ENCODE data around the gene DNAL4.

The DNAL4 gene

DNA sequence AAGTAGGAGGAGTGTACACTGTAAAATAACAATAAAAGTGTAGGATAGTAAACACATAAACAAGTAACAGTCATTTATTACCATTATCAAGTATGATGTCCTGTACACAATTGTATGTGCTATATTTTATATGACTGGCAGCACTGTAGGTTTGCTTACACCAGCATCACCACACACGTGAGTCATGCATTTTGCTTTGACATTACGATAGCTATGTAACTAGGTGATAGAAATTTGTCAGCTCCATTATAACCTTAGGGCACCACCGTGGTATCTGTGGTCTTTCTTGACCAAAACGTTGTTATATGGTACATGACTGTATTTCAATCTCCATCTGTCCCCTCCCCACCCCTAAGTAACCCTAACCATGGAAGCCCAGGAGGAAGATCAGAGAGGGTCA lies 1.1 kb downstream of the DNAL4 start:
- Histone ChIP-seq H3K27me3 (ENCODE audit: control insufficient read depth in 5 of 5, insufficient read depth in 4 of 5, low read length in 5 of 5) (peaks cover 0 to 6% (median 0%) of the 10 kb centered on the region in 5 donors), H3K27ac (ENCODE audit: low read depth, low read length) (peak overlapping the region; percentile 67), H3K36me3 (ENCODE audit: control insufficient read depth in 5 of 5, insufficient read depth in 5 of 5, low read length in 5 of 5) (peaks cover 0 to 14% (median 8%) of the 10 kb centered on the region in 5 donors), H3K9me3 (ENCODE audit: control insufficient read depth in 5 of 5, low read length in 5 of 5) (no peaks in the 10 kb centered on the region), H3K4me1 (ENCODE audit: control insufficient read depth in 5 of 5, insufficient read depth in 5 of 5, low read length in 5 of 5) (peaks cover 7 to 29% (median 24%) of the 10 kb centered on the region in 5 donors), H3K4me3 (ENCODE audit: low read depth in 1 of 5, low read length in 5 of 5) (peak overlapping the region; percentile 74 to 95 (median 83)), H3K9ac (ENCODE audit: low read length in 5 of 5) (peak overlapping the region in 4 of 5 donors; percentile 56 to 88 (median 81))

GRCh38 chr22:38789606-38790005 lies 4.3 kb downstream of the DNAL4 start:
- H3K4me1 ChIP-seq (ENCODE audit: control insufficient read depth in 5 of 5, insufficient read depth in 5 of 5, low read length in 5 of 5) = peaks cover 7 to 30% (median 26%) of the 10 kb centered on the region in 5 donors
- no peak overlapping the region for H3K9ac ChIP-seq (ENCODE audit: low read length in 5 of 5)

DNA sequence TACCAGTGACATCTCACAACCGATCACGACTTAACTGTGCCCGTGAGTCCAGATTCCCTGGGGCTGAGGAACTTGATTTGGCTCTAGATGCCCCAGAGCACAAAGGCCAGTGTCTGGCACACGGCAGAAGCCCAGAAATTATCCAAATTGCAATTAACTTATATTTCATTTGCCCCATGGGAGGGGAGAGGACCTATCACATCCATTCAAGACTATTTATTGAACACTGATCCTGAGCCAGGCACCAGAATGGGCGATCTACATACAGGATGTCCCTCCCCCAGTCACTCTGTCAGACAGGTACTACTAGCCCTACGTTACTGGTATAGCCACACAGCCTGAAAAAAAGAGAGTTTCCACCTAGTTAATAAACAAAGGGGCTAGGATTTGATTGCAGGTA lies 5.1 kb downstream of the DNAL4 start:
- H3K27me3 ChIP-seq (ENCODE audit: control insufficient read depth in 5 of 5, insufficient read depth in 4 of 5, low read length in 5 of 5) = no peaks in the 10 kb centered on the region
- no peak overlapping the region for H3K4me3 ChIP-seq (ENCODE audit: low read depth in 1 of 5, low read length in 5 of 5)
- peaks cover 5 to 26% (median 22%) of the 10 kb centered on the region in 5 donors for H3K4me1 ChIP-seq (ENCODE audit: control insufficient read depth in 5 of 5, insufficient read depth in 5 of 5, low read length in 5 of 5)
- peak overlapping the region in 2 of 5 donors; percentile 3 to 38 for H3K9ac ChIP-seq (ENCODE audit: low read length in 5 of 5)
- peaks cover 0 to 16% (median 8%) of the 10 kb centered on the region in 5 donors for H3K36me3 ChIP-seq (ENCODE audit: control insufficient read depth in 5 of 5, insufficient read depth in 5 of 5, low read length in 5 of 5)
- H3K9me3 ChIP-seq (ENCODE audit: control insufficient read depth in 5 of 5, low read length in 5 of 5) = no peaks in the 10 kb centered on the region
- H3K27ac ChIP-seq (ENCODE audit: low read depth, low read length) = peak overlapping the region; percentile 78

More at GRCh38 chr22:38789606-38790005, 4.3 kb downstream of the DNAL4 start:
- peaks cover 0 to 16% (median 8%) of the 10 kb centered on the region in 5 donors for H3K36me3 ChIP-seq (ENCODE audit: control insufficient read depth in 5 of 5, insufficient read depth in 5 of 5, low read length in 5 of 5)
- no peak overlapping the region for H3K4me3 ChIP-seq (ENCODE audit: low read depth in 1 of 5, low read length in 5 of 5)
- H3K9me3 ChIP-seq (ENCODE audit: control insufficient read depth in 5 of 5, low read length in 5 of 5) = no peaks in the 10 kb centered on the region
- H3K27me3 ChIP-seq (ENCODE audit: control insufficient read depth in 5 of 5, insufficient read depth in 4 of 5, low read length in 5 of 5) = no peaks in the 10 kb centered on the region
- H3K27ac ChIP-seq (ENCODE audit: low read depth, low read length) = no peak overlapping the region

DNA sequence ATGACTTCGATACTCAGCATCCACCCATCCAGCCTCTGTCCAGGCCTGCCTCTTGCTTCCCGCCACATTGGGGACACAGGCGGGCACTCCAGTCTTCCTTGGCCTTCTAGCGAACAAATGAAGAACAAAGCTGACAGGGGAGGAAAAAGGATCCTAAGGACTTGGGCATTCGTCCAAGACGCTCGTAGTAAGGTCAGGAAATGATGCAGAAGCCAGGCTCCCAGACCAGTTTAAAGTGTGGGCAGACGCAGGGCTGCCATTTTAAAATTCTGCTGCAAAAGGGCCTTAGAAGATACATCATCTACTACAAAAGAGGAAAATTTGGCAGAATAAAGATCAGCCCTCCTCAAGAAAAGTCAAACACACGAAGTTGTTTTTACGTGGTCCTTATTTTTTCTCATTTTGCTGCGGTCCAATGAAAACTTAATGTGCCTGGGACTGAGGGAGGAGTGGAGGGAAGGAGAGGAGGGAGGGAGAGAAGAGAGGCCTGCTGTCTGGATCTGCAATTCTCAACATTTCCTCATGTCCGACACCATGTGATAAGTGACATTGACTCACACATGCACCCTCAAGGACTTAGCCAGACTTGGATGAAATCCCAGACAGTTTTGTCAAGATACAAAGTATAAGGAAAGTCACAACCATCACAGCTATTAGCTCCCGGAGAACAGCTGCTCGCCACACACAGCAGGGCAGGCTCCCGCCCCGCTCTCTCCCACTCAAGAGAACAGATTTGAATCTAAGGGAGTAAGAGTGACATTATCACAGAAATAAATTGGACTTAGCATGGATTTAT lies 5.7 kb downstream of the DNAL4 start:
- Histone ChIP-seq H3K4me1 (ENCODE audit: control insufficient read depth in 5 of 5, insufficient read depth in 5 of 5, low read length in 5 of 5) (peaks cover 4 to 22% (median 18%) of the 10 kb centered on the region in 5 donors), H3K27ac (ENCODE audit: low read depth, low read length) (peak overlapping the region; percentile 78), H3K9ac (ENCODE audit: low read length in 5 of 5) (peak overlapping the region in 3 of 5 donors; percentile 3 to 38 (median 21)), H3K9me3 (ENCODE audit: control insufficient read depth in 5 of 5, low read length in 5 of 5) (no peaks in the 10 kb centered on the region), H3K4me3 (ENCODE audit: low read depth in 1 of 5, low read length in 5 of 5) (peak overlapping the region in 1 of 5 donors; percentile 4), H3K36me3 (ENCODE audit: control insufficient read depth in 5 of 5, insufficient read depth in 5 of 5, low read length in 5 of 5) (peaks cover 0 to 16% (median 8%) of the 10 kb centered on the region in 5 donors), H3K27me3 (ENCODE audit: control insufficient read depth in 5 of 5, insufficient read depth in 4 of 5, low read length in 5 of 5) (no peaks in the 10 kb centered on the region)

DNA sequence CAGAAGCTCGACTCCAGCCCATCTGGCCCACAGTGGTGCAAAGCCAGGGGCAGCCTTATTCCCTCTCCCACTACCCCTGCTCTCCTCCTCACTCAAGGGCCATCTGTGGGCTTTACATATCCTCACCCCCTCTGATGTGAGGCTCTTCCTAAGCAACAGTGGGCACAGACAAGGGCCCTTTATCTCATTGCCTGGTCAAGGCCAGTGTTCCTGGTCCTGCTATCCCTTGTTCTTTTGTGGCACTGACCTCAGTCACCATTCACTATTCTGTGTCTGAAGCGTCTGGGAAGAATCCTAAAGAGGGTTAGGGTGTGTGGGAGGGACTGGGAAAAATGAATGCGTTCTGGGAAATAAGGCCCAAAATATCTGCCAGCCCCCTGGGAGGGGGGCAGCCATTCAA lies 7.3 kb downstream of the DNAL4 start:
- Histone ChIP-seq H3K4me1 (ENCODE audit: control insufficient read depth in 5 of 5, insufficient read depth in 5 of 5, low read length in 5 of 5) (peaks cover 3 to 26% (median 24%) of the 10 kb centered on the region in 5 donors), H3K4me3 (ENCODE audit: low read depth in 1 of 5, low read length in 5 of 5) (no peak overlapping the region), H3K27me3 (ENCODE audit: control insufficient read depth in 5 of 5, insufficient read depth in 4 of 5, low read length in 5 of 5) (no peaks in the 10 kb centered on the region), H3K27ac (ENCODE audit: low read depth, low read length) (no peak overlapping the region), H3K9ac (ENCODE audit: low read length in 5 of 5) (no peak overlapping the region), H3K36me3 (ENCODE audit: control insufficient read depth in 5 of 5, insufficient read depth in 5 of 5, low read length in 5 of 5) (peaks cover 0 to 22% (median 8%) of the 10 kb centered on the region in 5 donors), H3K9me3 (ENCODE audit: control insufficient read depth in 5 of 5, low read length in 5 of 5) (no peaks in the 10 kb centered on the region)

DNA sequence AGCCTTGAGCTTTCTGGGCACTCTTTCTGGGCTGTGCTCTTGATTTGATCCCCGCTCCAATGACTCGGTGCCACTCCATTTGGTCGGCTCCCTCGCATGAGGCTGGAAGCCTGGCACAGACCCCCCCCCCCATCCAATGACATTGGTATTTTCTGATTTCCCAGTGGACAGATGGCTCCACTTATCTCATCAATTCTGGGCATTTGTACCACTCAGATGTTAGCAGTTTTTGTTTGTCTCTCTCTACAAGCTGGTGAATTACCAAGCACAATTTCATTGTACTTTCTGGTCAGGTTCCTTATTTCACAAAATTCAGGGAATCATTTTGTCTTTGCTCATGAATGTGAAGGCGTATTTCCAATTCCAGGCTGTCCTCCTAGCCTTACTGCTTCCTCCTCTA lies 9.1 kb downstream of the DNAL4 start:
- Histone ChIP-seq H3K4me3 (ENCODE audit: low read depth in 1 of 5, low read length in 5 of 5) (no peak overlapping the region), H3K4me1 (ENCODE audit: control insufficient read depth in 5 of 5, insufficient read depth in 5 of 5, low read length in 5 of 5) (peaks cover 3 to 32% (median 24%) of the 10 kb centered on the region in 5 donors), H3K9me3 (ENCODE audit: control insufficient read depth in 5 of 5, low read length in 5 of 5) (no peaks in the 10 kb centered on the region), H3K27me3 (ENCODE audit: control insufficient read depth in 5 of 5, insufficient read depth in 4 of 5, low read length in 5 of 5) (no peaks in the 10 kb centered on the region), H3K27ac (ENCODE audit: low read depth, low read length) (no peak overlapping the region), H3K9ac (ENCODE audit: low read length in 5 of 5) (no peak overlapping the region), H3K36me3 (ENCODE audit: control insufficient read depth in 5 of 5, insufficient read depth in 5 of 5, low read length in 5 of 5) (peaks cover 0 to 26% (median 9%) of the 10 kb centered on the region in 5 donors)

DNA sequence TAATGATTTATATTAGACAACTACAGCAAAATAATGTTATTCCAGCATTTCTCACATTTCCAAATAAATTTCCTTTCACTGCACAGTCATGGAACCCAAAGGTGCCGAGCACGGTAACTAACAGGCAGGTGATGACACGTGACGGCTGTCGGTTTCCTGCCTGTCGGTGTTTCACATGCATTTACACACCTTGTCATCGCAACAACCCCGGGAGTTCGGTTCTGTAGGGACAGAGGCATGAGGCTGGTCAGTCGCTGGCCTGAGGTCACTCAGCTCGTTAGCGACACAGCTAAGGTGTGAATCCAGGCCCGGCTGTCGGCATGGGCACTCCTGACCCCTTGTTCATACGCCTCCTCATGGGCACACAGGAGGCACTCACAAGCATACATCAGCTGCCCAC lies 9.9 kb downstream of the DNAL4 start:
- Histone ChIP-seq H3K27ac (ENCODE audit: low read depth, low read length) (no peak overlapping the region), H3K9me3 (ENCODE audit: control insufficient read depth in 5 of 5, low read length in 5 of 5) (no peaks in the 10 kb centered on the region), H3K4me1 (ENCODE audit: control insufficient read depth in 5 of 5, insufficient read depth in 5 of 5, low read length in 5 of 5) (peaks cover 3 to 29% (median 24%) of the 10 kb centered on the region in 5 donors), H3K36me3 (ENCODE audit: control insufficient read depth in 5 of 5, insufficient read depth in 5 of 5, low read length in 5 of 5) (peaks cover 0 to 30% (median 17%) of the 10 kb centered on the region in 5 donors), H3K9ac (ENCODE audit: low read length in 5 of 5) (no peak overlapping the region), H3K27me3 (ENCODE audit: control insufficient read depth in 5 of 5, insufficient read depth in 4 of 5, low read length in 5 of 5) (no peaks in the 10 kb centered on the region), H3K4me3 (ENCODE audit: low read depth in 1 of 5, low read length in 5 of 5) (no peak overlapping the region)

DNA sequence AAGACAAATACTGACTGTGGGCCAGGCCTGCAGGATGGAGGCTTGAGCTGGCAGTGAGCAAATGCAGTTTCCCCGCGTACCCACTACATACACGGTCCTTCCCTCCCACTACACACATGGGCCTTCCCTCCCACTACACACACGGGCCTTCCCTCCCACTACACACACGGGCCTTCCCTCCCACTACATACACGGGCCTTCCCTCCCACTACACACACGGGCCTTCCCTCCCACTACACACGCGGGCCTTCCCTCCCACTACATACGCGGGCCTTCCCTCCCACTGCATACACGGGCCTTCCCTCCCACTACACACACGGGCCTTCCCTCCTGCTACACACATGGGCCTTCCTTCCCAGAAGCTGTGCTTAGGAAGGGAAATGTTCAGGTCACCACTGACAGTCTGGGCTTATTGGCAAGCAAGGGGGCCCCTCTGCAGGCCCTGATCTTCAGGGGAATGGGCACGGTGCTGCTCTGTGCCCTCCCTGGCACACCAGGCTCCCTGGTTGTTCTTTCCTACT lies 10.8 kb downstream of the DNAL4 start:
- H3K27me3 ChIP-seq (ENCODE audit: control insufficient read depth in 5 of 5, insufficient read depth in 4 of 5, low read length in 5 of 5) = no peaks in the 10 kb centered on the region
- no peak overlapping the region for H3K27ac ChIP-seq (ENCODE audit: low read depth, low read length)
- no peaks in the 10 kb centered on the region for H3K9me3 ChIP-seq (ENCODE audit: control insufficient read depth in 5 of 5, low read length in 5 of 5)
- no peak overlapping the region for H3K4me3 ChIP-seq (ENCODE audit: low read depth in 1 of 5, low read length in 5 of 5)
- H3K36me3 ChIP-seq (ENCODE audit: control insufficient read depth in 5 of 5, insufficient read depth in 5 of 5, low read length in 5 of 5) = peaks cover 0 to 37% (median 23%) of the 10 kb centered on the region in 5 donors
- H3K4me1 ChIP-seq (ENCODE audit: control insufficient read depth in 5 of 5, insufficient read depth in 5 of 5, low read length in 5 of 5) = peaks cover 0 to 21% (median 16%) of the 10 kb centered on the region in 5 donors
- peak overlapping the region in 1 of 5 donors; percentile 51 for H3K9ac ChIP-seq (ENCODE audit: low read length in 5 of 5)

DNA sequence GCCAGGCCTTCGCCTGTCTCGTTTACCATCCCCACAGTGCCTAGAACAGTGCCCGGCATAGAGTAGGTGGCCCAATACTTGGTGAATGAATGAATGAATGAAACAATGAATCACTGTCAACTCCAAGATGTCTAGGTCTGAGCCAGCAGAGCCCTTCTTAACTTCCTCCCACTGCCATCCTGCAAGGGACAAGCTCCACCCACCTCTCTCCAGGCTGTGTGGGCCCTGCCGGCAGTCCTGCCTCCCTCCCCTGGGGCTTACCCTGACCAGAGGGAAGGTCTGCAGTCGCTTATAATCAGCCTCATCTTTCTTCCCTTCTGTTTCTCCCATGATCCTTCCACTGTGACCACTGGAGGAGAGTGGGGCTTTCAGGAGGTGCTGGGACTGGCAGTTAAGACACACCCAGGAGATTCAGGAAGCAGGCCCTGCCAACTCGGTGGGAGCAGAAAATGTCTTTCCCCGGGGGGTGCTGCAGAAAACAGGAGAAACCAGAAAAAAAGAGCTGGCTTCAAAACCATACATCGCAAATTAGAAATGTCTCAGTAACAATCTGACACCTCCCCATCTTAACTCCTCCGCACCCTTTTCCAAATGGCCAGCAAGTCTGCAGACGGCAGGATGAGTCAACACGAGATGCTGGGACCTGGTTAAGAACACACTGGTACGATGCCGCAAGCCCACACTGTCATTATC lies 11.4 kb downstream of the DNAL4 start:
- Histone ChIP-seq H3K36me3 (ENCODE audit: control insufficient read depth in 5 of 5, insufficient read depth in 5 of 5, low read length in 5 of 5) (peaks cover 0 to 43% (median 23%) of the 10 kb centered on the region in 5 donors), H3K9ac (ENCODE audit: low read length in 5 of 5) (peak overlapping the region in 1 of 5 donors; percentile 54), H3K9me3 (ENCODE audit: control insufficient read depth in 5 of 5, low read length in 5 of 5) (no peaks in the 10 kb centered on the region), H3K27ac (ENCODE audit: low read depth, low read length) (no peak overlapping the region), H3K27me3 (ENCODE audit: control insufficient read depth in 5 of 5, insufficient read depth in 4 of 5, low read length in 5 of 5) (no peaks in the 10 kb centered on the region), H3K4me3 (ENCODE audit: low read depth in 1 of 5, low read length in 5 of 5) (no peak overlapping the region), H3K4me1 (ENCODE audit: control insufficient read depth in 5 of 5, insufficient read depth in 5 of 5, low read length in 5 of 5) (peaks cover 0 to 17% (median 11%) of the 10 kb centered on the region in 5 donors)

All from subcutaneous abdominal adipose tissue (tissue), 5 donors.